SH-SY5Y (cell line): ENCODE results near the gene NTRK2.

ENCODE experiments used
- GATA2 ChIP-seq: IDR thresholded peaks from 2 replicates; pipeline ENCODE4 v1.6.1; 2011; ENCODE audit warnings: mild to moderate bottlenecking, low read depth, low read length
- GATA3 ChIP-seq: IDR thresholded peaks from 2 replicates; pipeline ENCODE4 v1.6.1; 2011; ENCODE audit warnings: low read depth, mild to moderate bottlenecking, low read length, moderate library complexity

- TF ChIP-seq GATA2 (no peak), GATA3 (no peak)
Measured at GRCh38 chr9:85014292-85014691, 344.8 kb downstream of the NTRK2 start.
